Adrenal gland (tissue), 12 donors: ENCODE measurements around the gene NRXN3. TPM values are rescaled to one million over a fixed set of nuclear protein-coding genes. Genes with fewer than 3 reads are reported as not detected.

Experiments used
- DNase-seq, 7 donors: peaks; one replicate each; pipeline ENCODE4 v3.0.0-alpha.2; 2019 to 2020
- H3K27ac ChIP-seq, 5 donors: fragments of 200-600 bp; sonication (generic) in 4 of 5; 1 replicate in 3 of 5; 2 replicates in 2 of 5; pipeline versions ENCODE4 v1.5.1 to v1.8.0; 2016 to 2020; ENCODE audit warnings: mild to moderate bottlenecking in 1 of 5
- H3K27me3 ChIP-seq: fragments of 200-600 bp; 2 replicates; pipeline ENCODE4 v1.8.0; 2021
- H3K36me3 ChIP-seq, 2 donors: fragments of 200-600 bp; replicated peaks in 1 of 2; 1 replicate in 1 of 2; 2 replicates in 1 of 2; pipeline versions ENCODE4 v1.5.1 to v1.8.0; 2018 to 2022
- H3K4me1 ChIP-seq, 2 donors: fragments of 200-600 bp; replicated peaks in 1 of 2; 1 replicate in 1 of 2; 2 replicates in 1 of 2; pipeline versions ENCODE4 v1.5.1 to v1.8.0; 2018 to 2021
- H3K4me3 ChIP-seq, 4 donors: fragments of 200-600 bp; sonication (generic) in 3 of 4; one replicate each; pipeline ENCODE4 v1.5.1; 2016 to 2018
- H3K9me3 ChIP-seq, 3 donors: fragments of 200-600 bp; sonication (generic) in 1 of 3; replicated peaks in 1 of 3; 1 replicate in 2 of 3; 2 replicates in 1 of 3; pipeline versions ENCODE4 v1.5.1 to v1.8.0; 2016 to 2021
- CTCF ChIP-seq, 6 experiments: fragments of 450-650 bp in 4 of 6; fragments of 200-600 bp in 2 of 6; sonication (generic) in 1 of 6; IDR thresholded peaks; 1 replicate in 5 of 6; 2 replicates in 1 of 6; pipeline versions ENCODE4 v1.5.1 to v1.8.0; 2016 to 2021; ENCODE audit warnings: antibody characterized with exemption in 6 of 6, mild to moderate bottlenecking in 2 of 6, moderate library complexity in 1 of 6
- POLR2A ChIP-seq, 2 donors: fragments of 450-650 bp; IDR thresholded peaks; one replicate each; pipeline ENCODE4 v1.6.1; 2017; ENCODE audit warnings: antibody characterized with exemption in 2 of 2, mild to moderate bottlenecking in 2 of 2, moderate library complexity in 1 of 2
- WGBS, 4 donors: extraction: QIAGEN DNeasy Blood & Tissue Kit in 2 of 4; methylation state at CpG; one replicate each; pipeline versions ENCODE4 v1.1.5 to v1.1.7; 2013 to 2017; 5-methylcytosine and 5-hydroxymethylcytosine counted together
- intact Hi-C, 2 donors: fragments of 100-400 bp; cut with DNase I; formaldehyde crosslinking; loops; one replicate each; pipeline versions ENCODE4 v1.14.1 to v1.15.0; 2022 to 2023
- polyA plus RNA-seq, 3 donors: library from polyadenylated mRNA; stranded (reverse); fragments of 200-250 nt in 2 of 3; fragments of 350-450 nt in 1 of 3; fragmentation: Illumina TruSeq in 1 of 3; extraction: RNeasy Lipid Tissue Mini Kit (QIAGEN cat#74804) in 1 of 3; gene quantifications; one replicate each; pipeline ENCODE4 v1.2.3, GENCODE V29; 2013 to 2014
- total RNA-seq, 9 donors: library from RNA; depleted of rRNA in 4 of 9; stranded (reverse); fragments of >200 nt in 4 of 9; fragments of 120-200 nt in 1 of 9; fragmentation: NEBNext Ultra II Directional in 1 of 9; extraction: Animal tissue kit (Norgen Biotek cat#: 25700) in 1 of 9; gene quantifications; one replicate each; pipeline versions ENCODE4 v1.1.0 to v1.2.4, GENCODE V29; 2013 to 2023
- donor health status: healthy with polysubstance abuse.
- donor health status: Bipolar disorder and iron deficiency.
- donor health status: DM: yes; HTN: yes; CAD: no.
- donor health status: DM: no; HTN: no; CAD: no.
- donor health status: DM: no; HTN: no; CAD: no.
- donor health status: DM: yes; HTN: yes; CAD: no.

NRXN3 gene
- total and polyA plus RNA-seq, 12 donors = 0.09 to 8.5 (median 1.6) TPM

DNA sequence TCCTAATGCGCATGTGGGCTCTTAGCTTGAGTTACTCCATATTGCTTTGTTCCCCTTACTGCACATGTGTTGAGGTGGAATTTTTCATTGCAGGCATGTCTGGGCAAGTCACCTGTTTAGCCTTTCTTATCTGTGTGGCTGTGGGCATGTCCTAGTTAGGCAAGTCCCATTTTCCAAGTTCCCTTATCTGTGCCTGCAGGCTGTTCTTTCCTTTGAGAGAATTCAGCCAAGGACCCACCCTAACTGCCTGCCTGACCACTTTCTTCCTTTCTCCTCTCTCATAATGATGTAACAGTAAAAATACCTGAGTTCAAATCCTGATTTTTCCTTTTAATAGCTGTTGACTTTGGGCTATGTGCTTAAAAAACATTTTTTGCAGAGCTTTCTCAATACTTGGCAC is 870.6 kb downstream of the NRXN3 start:
- DNase-seq = no peak
- WGBS, 4 donors = 88 to 98% (median 94%) methylated on average over 1 of the region's 1 CpG
- no peaks in the 10 kb centered on the region for H3K9me3 ChIP-seq
- H3K36me3 ChIP-seq = no peaks in the 10 kb centered on the region
- no peak overlapping the region for H3K27ac ChIP-seq
- no peak overlapping the region for H3K4me3 ChIP-seq
- TF ChIP-seq POLR2A (IDR thresholded peaks at IDR 0.05) (no peak), CTCF (IDR thresholded peaks at IDR 0.05) (no peak)
- intact Hi-C loops = no loop called here
- no peaks in the 10 kb centered on the region for H3K4me1 ChIP-seq
- no peaks in the 10 kb centered on the region for H3K27me3 ChIP-seq

DNA sequence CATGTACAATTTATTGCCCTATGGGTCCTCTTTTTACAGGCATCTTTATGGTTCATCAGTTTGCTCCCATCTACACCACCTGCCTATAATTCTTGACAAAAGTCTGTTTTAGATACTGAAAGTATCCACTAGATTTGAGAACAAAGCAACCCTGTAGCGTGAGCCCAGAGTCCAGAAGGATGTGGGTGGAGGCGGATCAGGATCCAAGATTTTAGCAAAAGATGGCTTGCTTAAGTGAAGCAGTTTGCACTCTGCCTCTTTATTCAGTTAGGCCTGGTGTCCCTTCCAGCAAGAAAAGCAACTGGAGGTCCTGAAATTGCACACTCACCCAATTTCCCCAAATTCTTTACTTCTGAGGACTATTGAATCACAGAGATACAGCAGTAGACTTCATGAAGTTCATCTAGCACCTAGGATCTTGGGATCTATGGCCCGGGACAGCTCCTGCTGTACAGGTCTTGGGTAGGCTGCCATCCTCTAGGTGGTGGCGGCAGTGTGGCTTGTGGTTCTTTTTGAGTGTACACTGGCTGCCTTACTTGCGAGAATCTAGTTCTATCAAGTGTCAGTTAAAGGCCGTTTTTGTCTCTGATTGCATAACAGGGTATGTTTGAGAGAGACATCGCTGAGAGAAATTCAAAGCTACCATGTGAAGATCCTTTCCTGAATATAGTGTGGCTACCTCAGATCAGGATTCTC is 873.2 kb downstream of the NRXN3 start:
- Histone ChIP-seq H3K27me3 (no peaks in the 10 kb centered on the region), H3K27ac (no peak overlapping the region), H3K36me3 (no peaks in the 10 kb centered on the region), H3K9me3 (no peaks in the 10 kb centered on the region), H3K4me3 (no peak overlapping the region), H3K4me1 (no peaks in the 10 kb centered on the region)
- WGBS, 4 donors = 86 to 91% (median 88%) methylated on average over 7 of the region's 7 CpGs
- TF ChIP-seq POLR2A (IDR thresholded peaks at IDR 0.05) (no peak), CTCF (IDR thresholded peaks at IDR 0.05) (no peak)
- DNase-seq = no peak
- intact Hi-C loops = no loop called here

DNA sequence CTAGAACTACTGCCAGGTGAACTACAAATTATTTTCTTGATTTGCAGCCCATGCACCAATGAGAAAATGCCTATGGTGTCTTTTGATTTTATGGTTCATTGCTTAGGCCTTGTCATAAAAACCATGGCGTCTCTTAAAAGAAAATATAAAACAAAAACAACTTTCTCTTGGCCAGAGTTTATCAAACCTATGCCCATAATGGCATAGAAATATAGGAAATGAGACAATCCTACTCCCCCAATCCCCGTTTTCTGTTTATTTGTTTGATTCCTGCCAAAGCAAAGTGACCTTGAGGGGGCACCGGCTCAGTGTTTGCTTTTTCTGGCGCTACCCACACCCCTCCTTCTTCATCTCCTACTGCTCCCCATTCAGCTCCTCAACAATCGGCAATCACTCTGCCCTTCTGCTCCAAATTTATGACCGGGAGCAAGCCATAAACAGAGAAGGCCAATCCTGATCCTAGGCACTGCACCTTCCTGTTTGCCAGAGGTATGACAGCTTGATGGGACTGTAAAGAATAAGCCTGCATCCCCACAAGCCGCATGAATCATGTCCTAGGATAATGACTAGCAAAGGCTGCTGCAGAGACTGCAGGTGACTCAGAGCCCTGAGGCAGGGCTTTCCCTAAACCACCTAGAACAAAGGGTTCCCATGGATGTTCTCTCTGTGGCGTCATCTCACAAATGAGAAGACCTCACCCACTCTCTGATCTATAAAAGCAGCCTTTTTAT is 874.9 kb downstream of the NRXN3 start:
- TF ChIP-seq POLR2A (IDR thresholded peaks at IDR 0.05) = no peak
- no peak for TF ChIP-seq CTCF (IDR thresholded peaks at IDR 0.05)
- Histone ChIP-seq H3K27me3 (no peaks in the 10 kb centered on the region), H3K9me3 (no peaks in the 10 kb centered on the region), H3K27ac (no peak overlapping the region), H3K36me3 (no peaks in the 10 kb centered on the region), H3K4me3 (no peak overlapping the region), H3K4me1 (no peaks in the 10 kb centered on the region)
- WGBS, 4 donors = 33 to 43% (median 42%) methylated on average over 8 of the region's 8 CpGs
- peak in 3 of 7 donors; percentile 16 to 87 (median 31) for DNase-seq
- intact Hi-C loops = no loop called here

GRCh38 chr14:79050787-79051727 is 880.9 kb downstream of the NRXN3 start:
- no peak for DNase-seq
- no peaks in the 10 kb centered on the region for H3K4me1 ChIP-seq
- TF ChIP-seq POLR2A (IDR thresholded peaks at IDR 0.05) = no peak
- TF ChIP-seq CTCF (IDR thresholded peaks at IDR 0.05) = no peak
- no peaks in the 10 kb centered on the region for H3K27me3 ChIP-seq
- no peak overlapping the region for H3K4me3 ChIP-seq
- 39 to 54% (median 48%) methylated on average over 6 of the region's 6 CpGs for WGBS, 4 donors
- no peaks in the 10 kb centered on the region for H3K36me3 ChIP-seq
- no peaks in the 10 kb centered on the region for H3K9me3 ChIP-seq
- intact Hi-C loops = no loop called here
- no peak overlapping the region for H3K27ac ChIP-seq
